ENCODE measurements around the gene KRT85.

KRT85 gene

DNA sequence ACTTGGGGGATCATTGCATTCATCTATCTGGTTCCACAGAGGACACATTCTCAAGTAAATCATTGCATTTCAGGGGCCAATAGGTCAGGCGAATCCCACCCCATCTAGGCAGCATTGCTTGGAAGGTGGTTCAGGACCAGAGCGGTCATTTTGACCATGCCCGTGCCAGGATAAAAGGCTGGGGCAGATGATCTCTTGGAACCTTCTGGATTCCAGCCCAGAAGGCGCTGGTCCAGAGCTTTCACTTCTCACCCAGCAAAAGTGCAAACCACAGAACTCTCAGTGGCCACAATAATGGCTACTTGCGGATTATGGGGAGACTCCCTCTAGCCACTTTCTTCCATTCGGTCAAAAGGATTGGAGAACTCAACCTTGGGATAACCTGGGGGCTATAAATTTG is 595 bp upstream of the KRT85 start:
- DNase-seq (ENCODE audit: low spot score) = no peak

DNA sequence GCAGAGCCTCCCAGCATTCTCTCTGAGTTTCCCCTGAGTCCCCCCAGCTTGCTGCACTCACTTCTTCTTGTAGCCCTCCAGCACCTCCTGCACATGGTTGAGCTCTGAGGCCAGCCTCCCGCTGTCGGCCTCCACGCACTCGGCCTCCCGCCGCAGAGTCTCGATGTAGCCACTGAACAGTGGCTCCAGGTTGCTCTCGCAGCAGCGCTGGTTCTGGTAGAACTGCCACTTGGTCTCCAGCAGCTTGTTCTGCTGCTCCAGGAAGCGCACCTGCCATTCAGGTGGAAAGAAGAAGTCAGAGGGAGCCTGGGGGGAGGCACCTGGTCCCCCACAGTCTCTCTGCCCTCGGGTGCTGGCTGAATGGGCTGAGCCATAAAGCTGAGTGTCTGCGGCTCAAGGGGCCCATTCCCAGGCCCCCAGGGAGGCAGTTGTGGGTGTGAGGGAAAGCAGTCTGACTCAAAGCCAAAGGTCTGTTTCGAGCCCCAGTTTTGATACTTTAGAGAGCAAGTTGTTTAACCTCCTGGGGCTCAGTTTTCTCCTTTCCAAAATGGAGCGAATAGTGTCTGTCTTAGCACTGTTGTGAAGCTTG is 2.3 kb downstream of the KRT85 start:
- DNase-seq (ENCODE audit: low spot score) = no peak

DNA sequence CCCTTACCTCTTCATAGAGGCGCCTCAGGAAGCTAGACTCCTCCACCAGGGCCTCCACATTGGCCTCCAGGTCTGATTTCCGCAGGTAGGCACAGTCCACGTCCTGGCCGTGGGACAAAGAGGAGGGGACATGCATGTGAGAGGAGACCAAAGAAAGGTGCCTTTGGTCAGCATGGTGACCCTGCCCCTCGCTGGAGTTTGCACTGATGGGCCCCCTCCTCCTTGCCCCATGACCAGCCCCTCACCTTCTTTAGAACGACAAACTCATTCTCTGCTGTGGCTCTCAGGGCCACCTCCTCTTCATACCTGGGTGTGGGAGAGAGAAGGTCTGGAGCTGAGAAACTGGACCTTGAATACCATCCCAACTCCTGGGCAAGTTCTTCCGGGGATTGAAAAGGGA is 3.2 kb downstream of the KRT85 start:
- DNase-seq (ENCODE audit: low spot score) = no peak

DNA sequence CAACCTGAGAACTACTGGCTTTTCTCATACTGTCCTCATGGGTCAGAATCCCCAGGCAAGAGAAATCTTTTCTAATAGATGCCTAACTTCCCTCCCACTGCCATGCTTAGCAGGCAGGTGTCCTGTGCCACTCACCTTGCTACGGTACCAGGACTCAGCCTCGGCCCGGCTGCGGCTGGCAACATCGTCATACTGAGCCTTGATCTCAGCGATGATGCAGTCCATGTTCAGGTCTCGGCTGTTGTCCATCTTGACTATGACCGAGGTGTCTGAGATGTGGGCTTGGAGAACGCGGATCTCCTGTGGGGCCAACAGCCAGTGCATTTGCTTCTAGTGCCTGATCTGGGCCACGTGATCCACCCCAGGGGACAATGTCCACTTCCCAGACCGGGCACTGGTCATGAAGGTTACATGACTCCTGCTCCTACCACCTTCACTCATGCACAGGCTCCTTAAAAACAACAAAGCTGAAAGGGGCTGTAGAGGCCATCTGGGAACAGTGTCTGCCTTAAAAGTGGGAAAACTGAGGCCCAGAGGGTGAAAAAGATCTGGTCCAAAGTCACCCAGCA is 4.1 kb downstream of the KRT85 start:
- no peak for DNase-seq (ENCODE audit: low spot score)

DNA sequence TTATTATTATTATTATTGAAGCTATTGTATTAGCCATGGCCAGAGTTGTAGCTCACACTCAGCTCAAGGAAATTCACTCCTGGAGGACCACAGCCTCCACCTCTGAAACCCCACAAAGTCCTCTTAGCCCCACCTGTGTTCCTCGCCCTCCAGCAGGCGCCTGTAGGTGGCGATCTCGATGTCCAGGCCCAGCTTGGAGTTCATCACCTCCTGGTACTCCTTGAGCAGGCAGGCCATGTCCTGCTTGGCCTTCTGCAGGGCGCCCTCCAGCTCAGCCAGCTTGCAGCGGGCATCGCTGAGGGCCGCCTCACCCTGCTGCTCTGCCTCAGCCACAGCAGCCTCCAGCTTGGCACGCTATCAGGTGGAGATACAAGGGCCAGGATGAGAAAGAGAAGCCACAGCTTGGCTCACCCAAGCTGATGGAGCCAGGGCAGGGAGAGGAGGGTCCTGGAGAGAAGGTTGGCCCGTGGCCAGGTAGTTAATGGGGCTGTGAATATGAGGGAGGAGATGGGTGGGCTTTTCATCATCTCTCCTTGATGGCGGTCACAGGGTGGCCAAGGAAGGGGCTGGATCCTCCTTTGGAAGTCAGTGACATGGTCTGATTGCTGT is 5.1 kb downstream of the KRT85 start:
- DNase-seq (ENCODE audit: low spot score) = no peak

DNA sequence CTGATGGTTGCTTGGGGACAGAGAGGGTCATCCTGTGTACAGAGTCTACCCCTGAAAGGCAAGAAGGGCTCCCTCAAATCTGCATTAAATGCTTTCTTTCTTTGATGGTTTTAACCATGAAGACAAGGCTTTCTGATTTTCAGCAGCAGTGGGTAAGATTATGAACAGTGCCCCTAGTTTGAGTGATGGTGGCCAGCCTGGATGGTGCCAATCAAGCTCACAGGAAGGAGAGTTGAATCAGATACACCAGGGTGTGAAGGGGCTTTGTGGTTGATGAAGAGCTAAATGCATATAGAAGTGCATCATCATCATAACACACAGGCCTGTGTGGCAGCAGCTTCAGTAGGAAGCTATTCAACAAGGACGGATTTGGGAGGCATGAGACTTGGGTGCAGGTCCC is 5.7 kb downstream of the KRT85 start:
- DNase-seq (ENCODE audit: low spot score) = no peak

DNA sequence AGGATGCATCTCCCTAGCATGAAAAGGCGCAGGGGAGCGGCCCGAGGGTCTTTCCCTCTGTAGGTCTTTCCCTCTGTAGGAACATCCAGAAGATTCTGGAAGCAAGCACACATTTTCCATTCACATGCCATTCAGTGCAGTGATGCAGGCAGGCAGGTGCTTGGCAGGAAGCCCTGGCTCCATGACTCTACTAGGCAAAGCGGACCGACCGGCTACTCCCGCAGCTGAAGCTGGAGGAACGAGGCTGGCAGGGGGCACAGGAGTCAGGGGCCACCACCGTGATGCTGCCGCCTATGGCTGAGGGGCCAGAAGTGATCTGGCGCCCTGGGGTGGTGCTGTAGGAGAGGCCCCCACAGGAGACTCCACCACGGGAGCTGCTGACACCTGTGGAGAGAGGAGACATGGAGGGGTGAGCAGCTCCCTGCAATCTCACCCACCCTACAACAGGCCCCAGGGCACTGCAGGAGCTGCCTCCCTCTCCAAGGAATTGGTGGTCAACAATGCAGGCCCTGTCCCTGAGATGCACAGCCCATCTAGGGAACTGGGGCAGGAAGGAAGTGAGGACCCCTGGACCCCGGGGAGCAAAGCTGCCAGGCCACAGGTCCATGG is 6.5 kb downstream of the KRT85 start:
- no peak for DNase-seq (ENCODE audit: low spot score)

DNA sequence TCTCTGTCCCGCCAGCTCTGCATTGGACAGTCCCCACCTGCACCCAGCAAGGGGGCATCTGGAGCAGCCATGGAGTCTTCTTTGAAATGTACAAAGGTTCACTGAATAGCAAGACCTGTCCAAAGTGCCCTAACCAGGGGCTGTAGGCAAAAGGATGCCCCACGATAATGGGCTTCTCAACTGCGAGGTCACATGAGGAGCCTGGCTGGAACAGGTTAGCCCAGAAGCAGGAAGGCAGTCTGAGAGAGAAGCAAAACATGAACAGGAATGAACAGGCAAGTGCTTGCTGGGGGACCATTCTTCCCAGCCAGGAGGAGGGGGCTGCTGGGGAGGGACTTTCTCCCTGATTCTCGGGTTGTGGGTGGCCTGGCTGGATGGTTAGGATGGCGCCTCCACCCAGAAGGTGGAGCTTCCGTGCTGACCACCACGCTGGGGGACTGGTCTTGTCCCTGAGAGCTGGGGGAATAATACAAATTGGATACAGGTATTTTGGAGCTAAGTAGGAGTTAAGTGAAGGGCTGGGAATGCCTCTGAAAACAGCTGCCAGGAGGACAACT is 7.1 kb downstream of the KRT85 start:
- no peak for DNase-seq (ENCODE audit: low spot score)

DNA sequence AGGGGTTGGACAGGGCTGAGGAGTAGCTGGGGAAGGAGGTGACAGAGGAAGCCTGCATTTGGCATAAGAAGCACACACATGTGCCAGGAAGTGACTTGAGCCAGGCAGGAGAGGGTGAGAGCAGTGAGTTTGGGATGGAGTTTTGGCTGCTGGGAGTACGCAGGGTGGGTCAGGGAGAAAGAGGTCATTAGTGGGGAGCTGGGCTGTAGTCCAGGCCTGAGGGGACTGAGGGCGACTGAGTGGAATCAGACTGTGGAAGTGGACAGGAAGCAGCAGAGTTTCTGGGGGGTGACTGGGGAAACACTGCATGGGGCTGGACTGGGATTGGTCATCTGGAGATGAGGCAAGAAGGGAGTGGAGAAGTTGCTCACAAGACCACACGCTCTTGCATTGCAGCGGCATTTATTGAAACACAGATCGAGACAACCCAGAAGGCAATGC is 7.6 kb downstream of the KRT85 start:
- no peak for DNase-seq (ENCODE audit: low spot score)

DNA sequence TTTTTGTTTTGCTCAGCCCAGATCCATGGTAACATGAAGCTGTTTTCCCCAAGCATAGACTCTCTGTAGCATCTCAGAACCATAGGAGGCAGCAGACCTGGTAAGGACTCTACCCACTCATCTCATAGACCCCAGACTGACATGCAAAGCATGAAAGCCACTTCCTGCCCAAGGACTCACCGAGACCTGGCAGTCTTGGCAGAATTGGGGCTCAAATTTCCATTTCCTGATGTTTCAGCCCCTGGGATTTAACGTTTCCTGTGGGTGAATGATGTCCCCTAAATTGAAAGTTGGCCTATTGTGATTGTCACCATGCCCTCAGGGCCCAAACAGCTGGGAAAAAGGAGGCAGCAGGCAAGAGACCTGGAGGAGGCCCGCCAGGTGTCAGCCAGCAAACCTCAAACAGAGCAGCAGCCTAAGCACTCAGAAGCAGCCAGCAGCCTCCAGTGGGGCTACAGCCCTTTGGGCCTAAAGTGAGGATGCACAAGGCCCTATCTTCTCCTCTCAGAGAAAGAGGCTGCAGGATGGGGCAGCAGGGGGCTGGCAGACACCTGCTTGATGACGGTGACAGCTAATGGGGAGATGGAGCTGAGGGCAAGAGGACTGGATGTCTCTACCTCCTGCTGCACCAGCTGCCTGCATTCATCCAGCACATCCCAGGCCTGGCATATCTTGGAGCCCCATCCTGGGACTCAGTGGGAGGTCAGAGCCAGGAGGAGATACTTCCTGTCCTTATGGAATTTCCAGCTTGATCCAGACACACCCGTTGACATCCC is 8.5 kb downstream of the KRT85 start:
- DNase-seq (ENCODE audit: low spot score) = no peak

DNA sequence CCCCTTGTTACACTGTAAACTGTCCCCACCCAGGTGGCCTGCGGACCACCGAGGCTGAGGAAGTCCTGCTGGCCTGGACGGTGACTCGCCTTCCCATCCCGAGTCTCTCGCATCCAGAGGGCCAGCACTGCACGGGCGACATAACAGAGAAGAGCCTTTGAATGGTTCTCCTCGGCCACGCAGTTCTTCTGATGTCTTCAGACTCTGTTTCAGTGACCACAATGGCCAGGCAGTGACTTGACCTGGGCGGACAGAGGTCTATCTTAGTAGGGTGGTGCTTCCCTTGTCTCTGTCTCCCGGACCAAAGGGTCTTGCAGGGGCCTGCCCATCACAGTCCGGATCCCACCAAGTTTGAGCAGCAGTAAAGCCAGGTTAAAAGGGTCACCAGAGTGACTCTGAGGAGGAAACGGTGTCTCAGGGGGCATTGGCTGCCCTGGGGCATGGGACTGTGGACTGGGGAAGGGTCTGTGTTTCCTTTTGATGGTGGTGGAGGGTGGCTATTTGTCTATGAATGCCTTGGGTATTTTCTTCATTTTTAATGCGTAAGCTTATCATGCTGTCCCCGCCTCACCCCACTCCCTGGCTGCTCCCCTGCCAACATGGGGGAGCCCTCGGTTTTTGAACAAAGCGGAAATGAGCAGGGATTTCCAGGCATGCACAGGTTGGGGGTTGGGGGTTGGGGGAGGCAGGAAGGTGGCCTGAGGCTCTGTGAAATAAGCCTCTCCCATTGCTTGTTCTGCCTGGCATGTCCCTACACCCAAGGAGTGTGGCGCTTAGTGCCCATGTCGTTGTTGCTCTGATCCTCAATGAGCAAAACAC is 10.3 kb downstream of the KRT85 start:
- no peak for DNase-seq (ENCODE audit: low spot score)

DNA sequence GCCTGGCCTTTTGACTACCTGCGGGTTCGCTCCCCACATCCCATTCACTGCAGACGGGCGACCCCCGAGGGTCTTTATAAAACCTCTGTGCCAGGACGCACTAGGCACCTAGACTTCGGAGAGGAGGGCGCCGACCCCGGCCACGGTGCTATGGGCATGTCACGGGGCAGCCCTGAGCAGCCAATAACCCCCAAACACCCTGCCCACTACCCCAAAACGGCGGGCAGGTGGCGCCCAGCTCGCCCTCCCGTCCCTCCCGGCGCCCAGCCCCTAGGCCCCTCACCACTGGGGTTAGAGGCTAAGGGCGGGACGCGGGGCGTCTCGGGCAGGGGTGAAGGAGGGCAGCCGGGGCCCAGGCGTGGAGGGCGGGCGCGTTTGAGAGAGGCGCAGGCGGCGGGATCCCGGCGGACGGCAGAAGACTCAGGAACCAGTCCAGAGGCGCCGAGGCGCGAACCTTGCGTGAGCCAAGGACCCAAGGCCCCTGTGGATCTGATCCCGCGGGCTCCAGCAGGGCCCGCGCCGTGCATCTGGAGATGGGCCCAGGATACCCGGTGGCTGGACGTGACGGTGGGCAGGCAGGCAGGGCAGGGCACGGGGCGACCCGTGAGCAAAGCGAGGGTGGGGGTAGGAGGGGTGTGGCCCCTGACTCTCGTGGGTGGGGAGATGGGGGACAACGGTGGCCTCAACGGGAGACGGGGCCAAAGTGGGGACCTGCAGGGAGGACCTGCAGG is 11.1 kb downstream of the KRT85 start:
- DNase-seq (ENCODE audit: low spot score) = no peak

DNA sequence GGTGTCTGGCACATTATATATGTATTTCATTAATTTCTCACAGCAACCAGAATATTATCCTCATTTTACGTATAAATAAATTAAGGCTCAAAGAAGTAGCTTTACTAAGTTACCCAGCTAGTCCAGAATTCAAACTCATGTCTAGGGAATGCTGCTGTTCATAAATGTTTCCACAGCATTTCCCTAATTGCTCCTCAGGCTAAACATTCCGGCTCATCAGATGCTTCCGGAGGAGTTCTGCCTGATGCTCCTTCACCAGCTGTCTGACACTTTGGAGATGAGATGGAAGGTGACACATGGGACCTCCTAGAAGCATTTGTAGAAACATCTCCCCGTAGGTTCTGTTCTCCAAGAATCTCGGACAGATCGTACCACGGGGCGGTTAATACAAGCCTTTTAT is 12.1 kb downstream of the KRT85 start:
- DNase-seq (ENCODE audit: low spot score) = no peak

DNA sequence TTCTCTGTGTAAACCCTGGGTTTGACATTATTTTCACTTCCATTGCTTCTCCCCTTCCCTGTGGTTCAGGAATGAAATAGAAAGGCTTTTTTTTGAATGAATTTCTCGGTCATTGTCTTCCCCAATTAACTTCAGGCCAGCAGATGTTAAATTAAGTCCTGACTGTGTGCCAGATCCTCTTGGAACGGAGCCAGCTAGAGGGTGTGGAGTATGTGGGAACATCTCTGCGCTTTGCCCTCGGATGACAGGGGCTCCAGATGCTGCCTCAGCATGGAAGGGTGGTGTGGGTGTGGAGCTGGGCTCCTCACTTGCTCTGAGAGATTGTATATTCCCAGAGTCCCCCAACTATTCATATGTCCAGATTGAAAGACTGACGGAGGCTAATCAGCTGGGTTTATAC is 13.1 kb downstream of the KRT85 start:
- DNase-seq (ENCODE audit: low spot score) = no peak

DNA sequence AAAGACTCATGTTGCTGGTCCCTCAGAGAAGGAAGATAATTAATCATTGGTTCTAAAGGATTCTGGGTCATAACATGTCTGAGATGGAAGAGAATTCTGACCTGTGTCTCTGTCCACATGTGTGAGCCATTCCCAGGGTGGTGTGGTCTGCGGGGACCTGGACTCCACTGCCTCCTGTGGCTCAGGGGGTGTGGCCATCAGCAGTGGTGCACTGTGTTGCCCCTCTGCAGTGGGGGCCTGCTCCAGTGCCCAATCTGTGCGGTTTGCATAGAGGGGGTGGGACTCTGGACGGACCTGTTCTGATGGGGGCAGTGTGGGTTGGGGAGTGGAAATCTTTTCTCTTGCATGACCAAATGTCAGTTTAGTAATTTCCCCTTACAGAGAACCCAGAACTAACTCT is 13.5 kb downstream of the KRT85 start:
- DNase-seq (ENCODE audit: low spot score) = no peak

DNA sequence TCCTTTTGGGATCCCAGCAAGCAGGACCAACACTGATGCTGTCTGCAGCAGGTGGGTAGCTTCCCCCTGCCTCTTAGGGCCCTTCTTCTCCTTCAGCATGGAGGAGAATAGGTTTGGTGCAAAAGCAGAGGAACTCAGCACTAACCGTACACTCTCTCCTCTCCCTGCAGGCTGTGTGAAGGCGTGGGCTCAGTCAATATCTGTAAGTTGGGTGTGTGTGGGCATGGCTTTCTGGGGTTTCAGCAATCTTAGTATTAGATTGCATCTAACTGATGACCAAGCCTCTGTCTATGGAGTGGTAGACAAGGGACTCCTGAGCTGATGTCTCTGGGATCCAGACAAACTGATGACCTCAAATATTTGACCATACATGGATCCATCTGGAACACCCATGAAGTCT is 14.3 kb downstream of the KRT85 start:
- DNase-seq (ENCODE audit: low spot score) = no peak

DNA sequence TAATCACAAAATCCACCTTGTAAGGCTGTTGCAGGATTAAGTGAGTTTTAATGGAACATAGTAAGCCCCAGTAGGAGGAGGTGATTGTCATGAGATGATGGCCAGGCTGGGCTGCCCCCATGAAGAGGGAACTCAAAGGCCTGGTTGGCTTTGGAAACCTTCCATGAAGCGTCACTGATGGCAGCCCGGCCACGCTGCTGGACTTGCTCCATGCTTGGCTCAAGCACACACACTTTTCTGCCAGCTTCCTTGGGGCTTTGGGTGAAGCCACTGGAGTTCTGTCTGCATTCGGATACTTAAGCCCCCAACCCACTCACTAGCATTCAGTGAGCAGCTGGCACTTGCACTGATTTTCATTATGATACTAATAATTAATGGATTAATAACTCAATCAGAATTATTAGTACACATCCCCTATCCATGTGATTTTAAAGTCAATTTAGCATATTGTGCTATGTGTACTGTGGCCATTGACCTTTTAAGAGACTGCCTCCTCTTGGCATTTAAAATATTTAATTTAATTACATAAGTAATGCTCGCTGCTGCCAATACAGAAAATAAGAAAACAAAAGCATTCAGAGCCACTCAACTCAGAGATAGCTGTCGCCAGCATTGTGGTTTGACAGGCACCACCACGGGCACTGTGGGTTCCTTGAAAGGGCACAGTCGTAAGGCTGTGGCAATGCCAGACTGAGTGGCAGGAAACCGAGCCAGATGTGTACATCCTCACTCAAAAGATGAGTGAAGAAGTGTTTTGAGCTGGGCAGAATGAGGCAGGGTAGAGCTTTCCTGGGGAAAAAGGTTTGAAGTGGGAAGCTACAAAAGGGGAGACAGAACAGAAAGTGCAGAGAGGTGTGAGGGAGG is 15.9 kb downstream of the KRT85 start:
- DNase-seq (ENCODE audit: low spot score) = no peak

DNA sequence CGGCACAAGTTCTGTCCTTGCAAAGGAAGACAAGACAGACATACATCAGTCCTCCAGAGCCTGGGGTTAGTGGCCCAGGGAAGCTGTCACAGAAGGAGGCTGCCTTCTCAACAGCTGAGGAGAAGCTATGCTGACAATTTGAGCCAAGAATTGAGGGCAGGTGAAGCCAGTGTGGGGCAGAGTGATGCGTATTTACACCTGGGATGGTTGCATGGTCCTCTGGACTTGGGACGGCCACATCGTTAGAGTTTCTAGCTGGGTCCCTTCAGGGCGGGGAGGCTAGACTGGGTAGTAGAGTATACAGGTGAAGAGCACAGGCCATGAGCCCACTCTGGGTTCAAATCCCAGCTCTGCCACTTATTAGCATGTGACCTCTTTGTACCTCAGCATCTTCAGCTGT is 16.5 kb downstream of the KRT85 start:
- no peak for DNase-seq (ENCODE audit: low spot score)

DNA sequence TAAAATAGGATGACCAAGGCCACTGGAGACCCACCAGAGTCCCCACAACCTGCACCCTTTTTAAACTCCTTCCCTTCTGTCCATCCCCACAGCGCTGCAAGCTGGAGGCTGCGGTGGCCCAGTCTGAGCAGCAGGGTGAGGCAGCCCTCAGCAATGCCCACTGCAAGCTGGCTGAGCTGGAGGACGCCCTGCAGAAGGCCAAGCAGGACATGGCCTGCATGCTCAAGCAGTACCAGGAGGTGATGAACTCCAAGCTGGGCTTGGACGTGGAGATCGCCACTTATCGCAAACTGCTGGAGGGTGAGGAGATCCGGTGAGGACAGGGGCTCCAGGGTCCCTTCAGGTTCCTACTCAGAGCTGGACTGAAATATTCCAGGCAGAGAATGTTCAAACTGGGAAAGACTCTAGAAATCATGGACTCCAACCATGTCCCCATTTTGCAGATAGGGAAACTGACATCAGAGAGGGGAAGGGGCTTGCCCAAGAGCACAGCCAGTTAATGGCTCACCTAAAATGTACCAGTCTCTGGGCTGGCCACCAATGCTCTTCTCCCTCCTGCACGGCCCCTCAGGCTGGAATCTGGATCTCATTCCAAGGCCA is 17.2 kb downstream of the KRT85 start:
- no peak for DNase-seq (ENCODE audit: low spot score)

DNA sequence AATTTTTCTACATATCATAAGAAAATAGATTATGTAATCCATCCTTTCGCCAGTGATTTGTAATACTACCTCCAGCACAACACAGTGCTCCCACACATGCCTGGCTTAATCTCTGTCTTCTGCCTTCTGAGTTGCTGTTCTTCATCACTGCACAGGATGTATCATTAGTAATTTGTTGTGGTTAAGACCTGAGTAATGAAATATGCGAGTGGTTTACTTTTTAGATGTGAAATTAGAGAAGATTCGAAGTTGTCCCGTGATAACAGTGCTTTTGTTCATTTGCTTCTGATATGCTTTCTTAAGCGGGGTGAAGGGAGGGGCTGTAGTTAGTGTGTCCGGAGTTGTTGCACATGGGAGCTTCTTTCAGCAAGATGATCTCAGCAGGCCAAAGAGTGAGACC is 18.1 kb downstream of the KRT85 start:
- no peak for DNase-seq (ENCODE audit: low spot score)
